HTR-8/SVneo (cell line): Measurements from ENCODE around the gene HAUS3.
A peak's percentile ranks its signal among the peaks of the same experiment; 100 is the strongest.
"Not testable (repeated sequence)": the region's sequence is repeated elsewhere in the genome, so short reads cannot be mapped to it uniquely, and the experiment has no call there.

Source experiments
- DNase-seq: peaks from one replicate; pipeline ENCODE4 v3.0.0; 2011; ENCODE audit warnings: low spot score, mixed read lengths; ENCODE audit not compliant: insufficient read length
- FAIRE-seq: peaks from 2 replicates; lab custom pipeline; 2011; peaks lifted over from hg19 to GRCh38; lab: Jason Lieb, UNC

The HAUS3 gene

DNA sequence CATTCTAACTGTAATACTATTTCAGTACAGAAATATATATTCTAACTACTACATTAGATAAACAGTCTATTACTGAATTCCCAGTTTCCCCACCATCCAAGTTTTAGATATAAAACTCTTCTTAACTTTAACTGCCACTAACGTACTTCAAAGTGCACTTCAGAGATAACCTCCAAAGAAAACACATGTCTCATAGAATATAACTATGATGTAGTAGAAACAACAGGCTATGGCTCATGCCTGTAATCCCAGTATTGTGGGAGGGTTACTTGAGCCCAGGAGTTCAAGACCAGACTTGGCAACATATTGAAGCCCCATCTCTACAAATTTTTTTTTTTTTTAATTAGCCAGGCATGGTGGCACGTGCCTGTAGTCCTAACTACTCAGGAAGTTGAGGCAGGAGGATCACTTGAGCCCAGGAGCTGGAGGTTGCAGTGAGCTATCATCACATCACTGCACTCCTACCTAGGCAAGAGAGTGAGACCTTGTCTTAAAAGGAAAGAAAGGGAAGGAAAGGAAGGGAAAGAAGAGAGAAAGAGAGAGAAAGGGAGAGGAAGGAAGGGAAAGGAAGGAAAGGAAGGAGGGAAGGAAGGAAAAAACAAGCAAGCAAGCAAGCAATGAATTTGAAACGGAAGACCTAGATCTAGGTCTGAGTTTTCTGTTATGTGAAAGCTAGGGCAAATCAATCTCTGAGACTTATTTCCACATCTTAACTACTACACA is 4.8 kb downstream of the HAUS3 start:
- FAIRE-seq (no peak), DNase-seq (no peak)

DNA sequence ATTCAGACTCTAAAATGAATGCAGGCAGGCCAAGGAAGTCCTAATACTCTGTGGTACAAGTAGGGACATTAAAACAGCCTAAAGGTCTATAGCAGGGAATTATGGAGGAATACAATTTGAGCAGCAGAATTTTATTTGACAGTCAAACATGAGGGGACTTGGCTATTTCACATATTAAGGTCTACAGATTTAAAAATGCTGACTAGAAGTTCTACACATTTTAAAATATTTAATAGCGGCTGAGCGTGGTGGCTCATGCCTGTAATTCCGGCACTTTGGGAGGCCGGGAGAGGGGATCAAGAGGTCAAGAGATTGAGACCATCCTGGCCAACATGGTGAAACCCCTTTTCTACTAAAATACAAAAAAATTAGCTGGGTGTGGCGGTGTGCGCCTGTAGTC is 10.8 kb downstream of the HAUS3 start:
- FAIRE-seq (no peak), DNase-seq (no peak)

DNA sequence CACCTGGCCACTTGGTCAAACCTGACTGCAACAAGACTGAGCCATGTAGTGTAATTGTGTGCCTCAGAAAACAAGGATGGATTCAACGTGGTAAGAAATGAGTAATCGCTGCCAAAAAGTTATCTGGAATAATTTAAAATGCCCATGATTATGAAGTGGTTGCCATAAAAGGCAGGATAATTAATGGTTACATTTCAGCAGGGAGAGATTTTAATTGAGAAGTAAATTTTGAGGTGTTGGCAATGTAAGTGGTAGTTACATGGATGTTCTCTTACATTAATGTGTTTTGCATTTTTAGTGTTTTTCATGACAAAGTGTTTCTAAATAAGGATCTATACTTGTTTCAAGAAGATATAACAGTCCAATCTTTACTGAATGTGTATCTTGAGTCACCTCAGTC is 15.7 kb downstream of the HAUS3 start:
- no peak for FAIRE-seq
- DNase-seq, result no peak

DNA sequence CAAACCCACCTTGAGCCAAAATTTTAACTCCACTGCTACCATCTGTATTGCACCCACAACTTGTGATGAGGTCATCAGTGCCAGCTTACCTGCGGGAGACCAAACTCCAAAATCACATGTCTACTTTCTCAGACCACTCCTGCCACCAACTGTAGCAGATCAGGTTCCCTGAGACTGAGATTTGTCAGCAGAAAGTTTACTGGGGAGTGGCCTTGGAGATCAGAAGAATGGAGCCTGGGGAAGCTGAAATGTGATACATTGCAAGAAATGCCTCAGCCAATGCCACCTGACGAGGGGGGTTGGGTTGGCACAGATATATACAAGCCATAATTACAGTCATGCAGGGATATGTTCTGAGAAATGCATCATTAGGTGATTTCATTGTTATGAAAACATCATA is 19.1 kb downstream of the HAUS3 start:
- DNase-seq (no peak), FAIRE-seq (no peak)

DNA sequence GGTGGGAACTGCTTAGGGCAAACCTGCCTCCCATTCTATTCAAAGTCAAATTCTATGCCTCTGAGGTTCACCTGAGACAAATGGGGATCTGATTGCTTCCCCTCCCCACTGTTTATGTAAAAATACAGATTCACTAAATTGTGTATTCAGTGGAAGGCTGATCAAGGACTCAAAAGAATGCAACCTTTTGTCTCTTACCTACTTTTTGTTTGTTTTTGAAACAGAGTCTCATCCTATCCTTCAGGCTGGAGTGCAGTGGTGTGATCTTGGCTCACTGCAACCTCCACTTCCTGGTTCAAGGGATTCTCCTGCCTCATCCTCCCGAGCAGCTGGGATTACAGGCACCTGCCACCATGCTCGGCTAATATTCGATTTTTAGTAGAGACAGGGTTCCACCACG is 20.5 kb downstream of the HAUS3 start:
- not testable (repeated sequence) for FAIRE-seq

DNA sequence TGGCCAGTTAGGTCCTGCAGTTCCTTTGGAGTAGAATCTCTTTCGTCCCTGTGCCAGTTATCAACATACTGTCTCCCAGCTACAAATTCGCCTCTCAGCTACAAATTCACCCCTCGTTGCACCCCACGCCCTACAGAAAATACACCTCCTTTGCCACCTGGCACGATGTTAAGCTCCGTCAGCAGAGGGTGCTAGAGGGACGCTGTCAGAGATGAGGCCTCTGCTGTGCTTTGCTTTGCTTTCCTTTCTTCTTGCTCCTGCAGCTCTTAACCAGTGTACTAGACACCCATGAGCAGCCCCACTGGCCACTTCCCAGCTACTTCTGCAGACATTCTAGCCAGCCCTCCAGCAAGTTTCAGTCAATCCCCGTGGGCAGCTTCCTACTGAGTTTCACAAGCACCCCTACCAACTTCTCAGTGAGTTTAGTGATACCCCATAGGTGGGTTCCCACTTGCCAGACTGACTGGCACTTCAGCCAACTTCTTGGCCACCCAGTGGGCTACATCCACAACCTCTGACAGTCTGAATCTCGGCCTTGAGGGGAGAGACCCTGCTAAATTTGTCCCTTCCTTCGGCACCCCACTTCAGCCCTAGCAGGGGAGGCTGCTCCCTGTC is 21.8 kb downstream of the HAUS3 start:
- DNase-seq (peak; percentile 75), FAIRE-seq (peak; percentile 72)

More for the DNA sequence above, 20.5 kb downstream of the HAUS3 start:
- not testable (repeated sequence) for DNase-seq

DNA sequence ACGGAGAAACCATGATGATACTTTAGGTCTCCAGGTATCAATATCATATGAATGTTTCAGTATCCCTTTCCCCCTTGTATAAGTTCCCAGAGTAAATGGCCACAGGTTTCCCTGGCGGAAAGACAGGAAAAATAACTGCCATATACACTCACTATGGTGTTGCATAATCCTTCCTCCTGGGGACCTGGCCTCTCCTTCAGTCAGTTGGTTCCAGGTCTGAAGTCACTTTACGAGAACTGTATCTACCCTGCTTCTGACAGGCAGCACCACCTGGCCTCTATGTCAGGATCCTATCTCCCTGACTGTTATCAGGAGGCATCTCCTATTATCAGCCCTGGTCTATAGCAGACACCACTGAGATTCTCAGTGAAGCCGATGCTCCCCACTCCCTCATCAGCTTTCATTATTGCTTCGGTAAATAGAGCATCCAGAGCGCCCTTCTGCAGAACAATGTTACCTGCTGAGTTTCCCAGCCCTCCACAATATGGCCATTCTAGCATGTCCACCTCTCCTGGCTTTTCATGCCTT is 22.6 kb downstream of the HAUS3 start:
- FAIRE-seq (no peak), DNase-seq (no peak)

DNA sequence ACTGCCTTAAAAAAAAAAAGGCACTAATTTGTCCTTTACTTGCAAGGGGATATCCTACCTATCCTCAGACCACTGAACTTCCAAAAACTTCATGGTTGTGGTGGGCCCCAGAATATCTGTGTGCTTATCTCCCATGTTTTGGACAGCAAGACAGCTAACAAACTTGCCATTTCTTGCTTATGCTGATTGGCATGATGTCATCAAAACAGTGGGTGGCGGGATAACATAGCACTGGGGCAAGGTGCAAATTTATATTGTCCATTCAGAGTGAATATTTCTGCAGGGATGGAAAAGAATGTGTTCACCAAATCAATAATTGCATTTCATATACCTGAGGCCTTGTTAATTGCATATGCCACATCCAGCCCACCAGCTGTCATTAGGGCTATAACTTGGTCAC is 23.5 kb downstream of the HAUS3 start:
- DNase-seq, result no peak
- no peak for FAIRE-seq

DNA sequence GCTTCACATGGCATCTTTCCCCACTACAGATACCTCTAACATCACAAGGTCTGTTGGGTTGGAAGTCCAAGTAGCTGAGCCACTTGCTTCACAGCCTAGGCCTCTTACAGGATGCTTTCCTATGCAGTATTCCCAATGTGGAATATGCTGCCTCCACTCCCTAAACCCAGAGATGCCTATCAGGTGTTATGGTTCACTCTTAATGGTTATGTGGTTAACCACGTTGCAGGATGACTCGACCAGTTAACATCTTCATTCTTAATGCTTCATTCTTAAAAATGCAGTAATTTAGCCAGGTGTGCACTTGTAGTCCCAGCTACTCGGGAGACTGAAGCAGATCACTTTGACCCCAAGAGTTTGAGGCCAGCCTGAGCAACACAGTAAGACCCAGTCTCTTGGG is 24.2 kb downstream of the HAUS3 start:
- FAIRE-seq (no peak), DNase-seq (no peak)

DNA sequence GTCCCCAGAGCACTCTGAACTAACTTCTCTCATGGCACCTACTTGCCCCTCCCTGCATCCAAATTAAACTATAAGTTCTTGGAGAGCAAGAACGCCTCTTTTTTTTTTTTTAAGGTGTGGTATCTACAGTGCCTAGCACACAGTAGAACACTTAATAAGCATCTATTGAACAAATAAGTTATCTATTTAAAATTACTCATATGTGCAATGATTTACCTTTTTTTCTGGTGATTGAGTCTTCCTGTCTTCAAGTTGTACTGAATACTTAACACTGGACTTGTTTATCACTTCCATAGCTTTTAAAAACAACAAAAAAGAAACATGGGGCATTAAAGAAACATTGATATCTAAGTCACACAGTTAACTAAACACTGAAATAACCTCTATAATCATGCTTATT is 29.1 kb downstream of the HAUS3 start:
- no peak for DNase-seq

DNA sequence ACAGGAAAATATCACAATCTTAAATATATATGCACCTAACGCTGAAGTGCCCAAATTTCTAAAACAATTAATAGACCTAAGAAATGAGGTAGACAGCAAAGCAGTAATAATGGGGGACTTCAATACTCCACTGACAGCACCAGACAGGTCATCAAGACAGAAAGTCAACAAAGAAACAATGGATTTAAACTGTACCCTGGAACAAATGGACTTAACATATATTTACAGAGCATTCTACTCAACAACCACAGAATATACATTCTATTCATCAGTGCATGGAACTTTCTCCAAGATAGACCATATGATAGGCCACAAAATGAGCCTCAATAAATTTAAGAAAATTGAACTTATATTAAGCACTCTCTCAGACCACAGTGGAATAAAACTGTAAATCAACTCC is 39.1 kb downstream of the HAUS3 start:
- FAIRE-seq, result not testable (repeated sequence)

More for the DNA sequence above, 29.1 kb downstream of the HAUS3 start:
- FAIRE-seq, result no peak

DNA sequence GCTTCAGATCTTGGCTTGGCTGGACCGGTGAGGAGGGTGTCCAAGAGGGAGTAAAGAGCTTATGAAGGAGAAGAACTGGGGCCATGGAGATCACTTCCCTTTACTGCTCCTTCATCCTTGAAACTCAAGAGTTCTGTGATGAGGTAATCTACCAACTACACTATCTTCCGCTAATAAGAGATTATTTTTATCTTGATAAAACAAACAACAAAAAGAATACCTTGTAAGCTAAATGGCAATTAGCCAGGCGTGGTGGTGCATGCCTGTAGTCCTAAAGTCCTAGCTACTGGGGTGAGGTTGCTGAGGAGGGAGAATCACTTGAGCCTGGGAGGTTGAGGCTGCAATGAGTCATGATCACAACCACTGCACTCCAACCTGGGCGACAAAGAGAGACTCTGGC is 47.4 kb downstream of the HAUS3 start:
- no peak for DNase-seq
- no peak for FAIRE-seq

More for the DNA sequence above, 39.1 kb downstream of the HAUS3 start:
- not testable (repeated sequence) for DNase-seq

DNA sequence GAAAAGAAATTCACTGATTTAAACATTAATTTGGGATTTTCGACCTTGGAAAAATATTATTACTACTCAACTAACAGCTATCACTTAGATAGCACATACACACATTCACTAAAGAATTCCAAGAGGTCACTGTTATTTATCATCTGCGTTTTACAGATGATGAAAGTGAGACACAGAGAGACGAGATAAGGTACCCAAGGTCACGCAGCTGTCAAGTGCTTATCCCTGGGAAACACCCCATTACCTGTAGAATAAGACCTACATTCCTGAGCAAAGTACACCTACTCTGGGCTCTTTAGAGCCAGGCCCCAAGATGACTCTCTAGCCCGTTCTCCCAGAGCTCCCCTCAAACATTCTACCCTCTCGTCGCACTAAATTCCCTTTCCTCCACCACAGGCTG is 48.6 kb downstream of the HAUS3 start:
- DNase-seq (no peak), FAIRE-seq (no peak)

DNA sequence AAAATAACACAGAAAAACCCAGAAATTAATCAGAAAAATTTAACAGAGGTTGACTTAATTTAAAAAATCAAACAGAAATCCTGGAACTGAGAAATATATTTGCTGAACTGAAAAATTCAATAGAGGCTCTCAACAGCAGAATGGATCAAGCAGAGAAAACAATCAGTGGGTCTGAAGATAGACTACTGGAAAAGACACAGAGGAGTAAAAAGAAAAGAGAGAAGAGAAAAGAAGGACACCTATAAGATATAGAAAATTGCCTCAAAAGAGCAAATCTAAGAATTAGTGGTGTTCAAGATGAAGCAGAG is 55.1 kb downstream of the HAUS3 start:
- FAIRE-seq (no peak), DNase-seq (no peak)

DNA sequence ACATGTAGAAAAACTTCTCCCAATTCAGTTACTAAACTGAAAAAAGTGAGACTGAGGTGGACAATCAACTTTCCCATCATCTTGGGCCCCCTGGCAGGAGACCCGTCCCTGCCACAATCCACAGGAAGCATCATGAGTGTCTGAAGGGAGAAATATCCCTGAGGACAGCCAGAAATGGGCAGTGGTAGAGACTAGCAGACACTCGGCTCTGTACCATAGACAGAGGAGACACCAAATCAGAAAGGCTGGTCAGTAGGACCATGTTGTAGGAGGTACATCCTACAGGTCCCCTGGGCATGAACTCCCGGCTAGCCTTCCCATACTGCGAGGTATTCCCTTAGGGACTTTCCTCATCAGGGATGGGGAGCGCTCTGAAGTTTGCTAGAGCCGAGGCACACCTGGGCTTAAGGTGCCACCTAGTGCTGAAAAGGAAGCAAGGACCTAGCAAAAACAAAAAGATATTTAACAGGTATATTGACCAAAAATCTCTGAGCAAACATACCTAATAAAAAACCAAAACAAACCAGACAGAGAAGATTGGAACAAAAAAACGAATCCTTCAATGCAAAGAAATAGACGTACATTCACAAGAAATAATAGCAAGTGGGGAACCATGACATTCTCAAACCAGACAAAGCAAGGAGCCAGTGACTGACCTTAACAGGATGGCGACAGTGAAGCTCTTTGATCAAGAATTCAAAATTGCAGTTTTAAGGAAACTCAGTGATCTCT is 55.6 kb downstream of the HAUS3 start:
- DNase-seq (peak; percentile 29), FAIRE-seq (no peak)

DNA sequence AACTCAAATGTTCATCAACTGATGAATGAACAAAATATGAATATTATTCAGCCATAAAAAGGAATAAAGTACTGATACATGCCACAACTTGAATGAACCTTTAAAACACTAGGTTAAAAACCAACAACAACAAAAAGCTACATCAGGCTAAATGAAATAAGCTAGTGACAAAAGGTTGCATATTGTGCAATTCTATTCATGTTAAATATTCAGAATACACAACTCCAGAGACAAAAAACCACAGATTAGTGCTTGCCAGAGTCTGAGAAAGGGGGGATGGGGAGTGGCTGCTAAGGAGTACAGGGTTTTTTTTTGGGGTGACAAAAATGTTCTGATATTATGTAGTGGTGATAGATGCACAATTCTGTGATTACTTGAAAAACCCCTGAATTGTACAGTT is 58.5 kb downstream of the HAUS3 start:
- no peak for FAIRE-seq
- no peak for DNase-seq

DNA sequence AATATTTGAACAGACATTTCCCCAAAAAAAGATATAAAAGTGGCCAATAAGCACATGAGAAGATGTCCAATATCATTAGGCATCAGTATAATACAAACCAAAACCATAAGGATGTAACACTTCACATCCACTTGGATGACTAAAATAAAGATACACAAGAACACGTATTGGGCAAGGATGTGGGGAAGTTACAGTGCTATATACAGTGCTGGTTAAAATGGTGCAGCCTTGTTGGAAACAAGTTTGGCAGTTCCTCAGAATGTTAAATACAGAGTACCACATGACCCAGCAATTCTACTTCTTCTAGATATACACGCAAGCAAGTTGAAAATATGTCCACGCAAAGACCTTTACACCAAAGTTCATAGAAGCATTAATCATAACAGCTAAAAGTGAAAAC is 58.9 kb downstream of the HAUS3 start:
- DNase-seq (no peak), FAIRE-seq (no peak)

DNA sequence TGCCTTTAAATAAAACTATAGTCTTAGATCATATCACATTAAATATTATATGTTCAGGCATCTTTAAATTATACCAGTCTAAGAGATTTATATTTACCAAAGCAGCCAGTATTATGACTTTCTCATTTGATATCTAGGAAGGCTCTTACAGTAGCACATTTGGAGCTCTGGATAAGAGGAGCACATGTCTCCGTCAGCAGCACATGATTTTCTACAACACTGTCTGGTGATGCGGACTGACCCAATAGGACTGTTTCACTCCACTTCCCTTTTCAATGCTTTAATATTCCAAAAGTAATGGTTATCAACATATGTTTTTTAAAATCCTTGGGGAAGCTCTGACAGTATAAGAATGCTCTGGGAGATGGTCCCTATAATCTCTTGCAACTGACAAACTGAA is 61.5 kb downstream of the HAUS3 start:
- FAIRE-seq, result no peak
- no peak for DNase-seq

DNA sequence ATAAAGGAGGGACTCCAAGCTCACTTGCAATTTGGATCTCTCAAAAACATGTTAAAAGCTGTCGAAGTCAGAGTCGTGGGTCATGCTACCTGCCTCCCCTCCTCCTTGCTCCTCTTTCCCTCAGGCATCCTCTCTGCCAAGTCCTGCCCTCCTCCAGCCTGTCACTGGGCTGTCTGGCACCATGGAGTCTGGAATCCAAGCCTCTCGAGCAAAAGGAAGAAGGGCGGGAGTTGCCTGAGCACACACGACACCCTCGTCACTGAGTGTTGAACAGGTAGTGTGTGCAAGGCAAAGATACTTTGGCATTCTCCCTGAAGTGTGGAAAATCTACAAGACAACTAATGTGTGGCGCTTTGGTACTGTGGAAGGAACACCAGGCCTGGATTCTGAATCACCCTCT is 62.2 kb downstream of the HAUS3 start:
- FAIRE-seq, result no peak
- DNase-seq, result no peak

DNA sequence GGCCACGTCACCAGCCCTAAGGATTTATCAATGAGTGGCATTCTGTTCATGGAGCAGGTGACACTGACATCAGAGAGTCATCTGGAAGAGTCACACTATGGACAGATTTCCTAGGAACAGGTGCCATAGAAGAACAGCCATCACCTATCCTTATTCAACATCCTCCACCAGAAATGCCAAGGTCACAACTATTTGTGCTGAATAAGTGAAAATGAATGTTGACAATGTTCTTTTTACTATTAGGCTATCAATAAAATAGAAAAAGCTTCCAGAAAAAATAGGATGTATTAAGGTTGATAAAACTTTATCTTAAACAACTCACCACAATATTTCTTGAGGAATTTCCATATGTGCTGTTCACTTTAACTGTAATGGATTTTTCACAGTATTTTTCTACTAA is 62.9 kb downstream of the HAUS3 start:
- FAIRE-seq, result no peak

More for the DNA sequence above, 62.9 kb downstream of the HAUS3 start:
- no peak for DNase-seq
